CD4-positive, alpha-beta T cell treated with Interleukin-17A for 1 hour (primary cell): ENCODE measurements around the gene DOCK1.

Source experiments
- DNase-seq: peaks from one replicate; pipeline ENCODE4 v3.0.0-alpha.2; 2020

DOCK1 gene

GRCh38 chr10:127013691-127014473, 108.7 kb downstream of the DOCK1 start:
- DNase-seq: no peak

- DNase-seq: no peak
These were observed 109.4 kb downstream of the DOCK1 start for GRCh38 chr10:127014671-127015070.

GRCh38 chr10:127015373-127015772, 110.1 kb downstream of the DOCK1 start:
- no peak for DNase-seq

GRCh38 chr10:127016331-127016730, 111.1 kb downstream of the DOCK1 start:
- no peak for DNase-seq

- no peak for DNase-seq
These were observed 112.5 kb downstream of the DOCK1 start for GRCh38 chr10:127017541-127018297.

GRCh38 chr10:127018298-127018650, 113.0 kb downstream of the DOCK1 start:
- no peak for DNase-seq

GRCh38 chr10:127018766-127019165, 113.5 kb downstream of the DOCK1 start:
- no peak for DNase-seq

GRCh38 chr10:127020260-127020659, 115.0 kb downstream of the DOCK1 start:
- DNase-seq: no peak

- DNase-seq: no peak
These were observed 116.6 kb downstream of the DOCK1 start for GRCh38 chr10:127021801-127022200.

- DNase-seq: no peak
These were observed 119.6 kb downstream of the DOCK1 start for GRCh38 chr10:127024685-127025435.

GRCh38 chr10:127027786-127028185, 122.6 kb downstream of the DOCK1 start:
- DNase-seq: no peak

- DNase-seq: no peak
These were observed 123.3 kb downstream of the DOCK1 start for GRCh38 chr10:127028556-127028955.

- no peak for DNase-seq
These were observed 123.8 kb downstream of the DOCK1 start for GRCh38 chr10:127029061-127029460.

GRCh38 chr10:127033216-127034033, 128.2 kb downstream of the DOCK1 start:
- DNase-seq: no peak

GRCh38 chr10:127034034-127034633, 128.9 kb downstream of the DOCK1 start:
- no peak for DNase-seq

- DNase-seq: no peak
These were observed 129.6 kb downstream of the DOCK1 start for GRCh38 chr10:127034790-127035189.

- no peak for DNase-seq
These were observed 130.6 kb downstream of the DOCK1 start for GRCh38 chr10:127035827-127036226.

GRCh38 chr10:127036987-127037386, 131.8 kb downstream of the DOCK1 start:
- no peak for DNase-seq

- no peak for DNase-seq
These were observed 134.2 kb downstream of the DOCK1 start for GRCh38 chr10:127039435-127039834.

- no peak for DNase-seq
These were observed 135.5 kb downstream of the DOCK1 start for GRCh38 chr10:127040756-127041155.

- DNase-seq: no peak
These were observed 136.3 kb downstream of the DOCK1 start for GRCh38 chr10:127041552-127041951.

- no peak for DNase-seq
These were observed 138.1 kb downstream of the DOCK1 start for GRCh38 chr10:127043301-127043700.
